ENCODE measurements around the gene GYPE.
"Not testable (repeated sequence)": the region's sequence is repeated elsewhere in the genome, so short reads cannot be mapped to it uniquely, and the experiment has no call there.

The GYPE gene

DNA sequence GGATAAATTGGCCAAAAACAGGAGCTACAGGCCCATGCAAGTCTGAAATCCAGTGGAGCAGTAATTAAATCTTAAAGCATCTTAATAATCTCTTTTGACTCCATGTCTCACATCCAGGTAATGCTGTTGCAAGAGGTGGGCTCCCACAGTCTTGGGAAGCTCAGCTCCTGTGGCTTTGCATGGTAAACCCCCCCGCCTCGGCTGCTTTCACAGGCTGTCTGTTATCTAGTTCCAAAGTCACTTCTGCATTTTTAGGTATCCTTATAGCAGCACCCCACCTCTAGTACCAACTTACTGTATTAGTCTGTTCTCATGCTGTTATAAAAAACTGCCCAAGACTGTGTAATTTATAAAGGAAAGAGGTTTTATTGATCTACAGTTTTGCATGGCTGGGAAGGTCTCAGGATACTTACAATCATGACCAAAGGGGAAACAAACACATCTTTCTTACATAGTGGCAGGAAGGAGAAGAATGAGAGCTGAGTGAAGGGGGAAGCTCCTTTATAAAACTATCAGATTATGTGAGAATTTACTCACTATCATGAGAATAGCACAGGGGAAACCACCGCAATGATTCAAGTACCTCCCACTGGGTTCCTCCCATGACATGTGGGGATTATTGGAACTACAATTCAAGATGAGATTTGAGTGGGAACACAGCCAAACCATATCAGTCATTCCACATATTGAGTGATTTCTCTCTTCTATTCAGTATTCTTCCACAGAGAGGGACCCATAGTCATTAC lies 34.7 kb downstream of the GYPE start:
- in situ Hi-C loops (cut with MboI; ENCODE audit: low sequenced_read_pairs): not testable (repeated sequence)

DNA sequence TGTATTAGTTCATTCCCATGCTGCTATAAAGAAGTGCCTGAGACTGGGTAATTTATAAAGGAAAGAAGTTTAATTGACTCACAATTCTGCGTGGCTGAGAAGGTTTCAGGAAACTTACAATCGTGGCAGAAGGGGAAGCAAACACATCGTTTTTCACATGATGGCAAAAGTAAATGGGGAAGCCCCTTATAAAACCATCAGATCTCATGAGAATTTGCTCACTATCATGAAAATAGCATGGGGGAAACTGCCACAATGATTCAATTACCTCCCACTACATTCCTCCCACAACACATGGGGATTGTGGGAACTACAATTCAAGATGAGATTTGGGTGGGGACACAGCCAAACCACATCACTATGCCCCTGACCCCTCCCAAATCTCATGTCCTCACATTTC lies 35.4 kb downstream of the GYPE start:
- in situ Hi-C loops (cut with MboI; ENCODE audit: low sequenced_read_pairs): not testable (repeated sequence)

DNA sequence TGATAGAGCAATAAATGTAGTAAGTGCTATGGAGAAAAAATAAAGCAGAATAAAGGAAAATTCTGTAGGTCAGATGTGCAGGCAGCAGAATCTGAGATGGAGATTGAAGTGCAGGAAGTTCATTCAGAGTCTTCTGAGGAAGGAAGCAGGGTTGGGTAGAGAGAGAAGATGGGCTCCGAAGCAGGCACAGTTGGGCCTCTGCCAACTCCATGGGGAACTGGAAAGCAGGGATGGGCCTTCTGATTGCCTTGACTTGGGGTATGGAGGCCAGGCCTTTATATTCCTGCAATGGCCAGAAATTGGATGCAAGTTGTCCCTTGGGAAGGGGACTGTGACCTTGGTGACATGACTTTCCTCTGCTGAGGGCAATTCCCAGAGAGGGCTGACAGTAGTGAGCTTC lies 42.6 kb downstream of the GYPE start:
- in situ Hi-C loops (cut with MboI; ENCODE audit: low sequenced_read_pairs): not testable (repeated sequence)

DNA sequence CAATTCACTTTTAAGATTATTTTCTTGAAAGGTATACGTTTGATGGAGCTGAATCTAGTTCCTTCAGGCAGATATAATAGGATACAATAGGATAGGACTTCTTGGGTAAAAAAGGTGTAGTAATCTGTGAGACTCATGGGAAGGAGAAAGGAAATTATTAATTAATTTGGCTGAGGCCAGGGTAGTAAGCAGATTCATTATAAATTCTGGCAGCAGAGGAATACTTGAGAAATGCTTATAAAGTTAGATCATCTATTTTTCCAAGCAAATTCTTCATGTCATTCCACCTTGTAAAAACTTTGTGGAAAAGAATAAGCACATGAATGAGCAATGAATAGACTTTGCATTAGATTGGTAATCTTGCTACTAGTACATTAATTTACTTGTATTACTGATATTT lies 46.9 kb downstream of the GYPE start:
- in situ Hi-C loops (cut with MboI; ENCODE audit: low sequenced_read_pairs): no loop called here

DNA sequence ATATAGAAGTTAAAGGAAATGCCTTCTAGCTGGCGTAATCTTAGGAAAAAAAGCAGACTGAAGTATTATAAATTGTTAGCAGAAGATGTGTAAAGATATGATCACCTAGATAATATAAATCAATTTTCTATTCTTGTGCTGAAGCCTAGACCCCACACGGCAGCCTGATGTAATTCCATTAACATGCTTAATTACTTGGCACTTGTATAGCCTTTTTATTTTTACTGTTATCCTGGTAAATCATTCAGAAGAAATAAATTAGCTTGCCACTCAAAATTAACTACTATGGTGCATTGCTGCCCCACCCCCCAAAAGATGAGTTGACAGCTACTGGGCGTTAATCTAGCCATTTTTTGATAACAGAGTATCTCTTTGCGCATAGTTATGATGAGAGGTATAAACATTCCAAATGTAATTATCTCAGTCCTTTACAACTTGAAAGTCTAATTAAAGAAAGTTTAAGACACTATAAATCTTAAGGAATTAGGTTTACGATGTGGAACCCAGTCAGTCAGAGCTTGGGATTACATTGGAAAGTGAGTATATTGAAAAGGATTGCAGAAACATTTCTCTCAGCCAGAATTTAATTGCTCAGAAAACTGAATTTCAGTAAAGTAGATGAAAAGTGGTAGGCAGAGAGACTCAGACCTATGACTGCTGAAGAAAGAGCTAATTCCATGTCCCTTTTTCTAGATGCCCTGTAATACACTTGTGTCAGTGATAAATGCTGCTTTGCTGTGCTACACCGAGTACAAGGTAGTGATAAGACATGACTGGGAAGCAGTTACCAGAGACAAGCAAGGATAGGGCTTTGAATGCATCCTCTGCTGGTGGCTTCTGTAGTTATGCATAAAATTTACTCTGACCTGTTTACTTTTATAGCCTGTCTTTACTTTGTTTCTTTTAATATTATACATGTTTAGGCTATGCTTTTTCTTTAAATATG lies 47.7 kb downstream of the GYPE start:
- in situ Hi-C loops (cut with MboI; ENCODE audit: low sequenced_read_pairs): not testable (repeated sequence)

DNA sequence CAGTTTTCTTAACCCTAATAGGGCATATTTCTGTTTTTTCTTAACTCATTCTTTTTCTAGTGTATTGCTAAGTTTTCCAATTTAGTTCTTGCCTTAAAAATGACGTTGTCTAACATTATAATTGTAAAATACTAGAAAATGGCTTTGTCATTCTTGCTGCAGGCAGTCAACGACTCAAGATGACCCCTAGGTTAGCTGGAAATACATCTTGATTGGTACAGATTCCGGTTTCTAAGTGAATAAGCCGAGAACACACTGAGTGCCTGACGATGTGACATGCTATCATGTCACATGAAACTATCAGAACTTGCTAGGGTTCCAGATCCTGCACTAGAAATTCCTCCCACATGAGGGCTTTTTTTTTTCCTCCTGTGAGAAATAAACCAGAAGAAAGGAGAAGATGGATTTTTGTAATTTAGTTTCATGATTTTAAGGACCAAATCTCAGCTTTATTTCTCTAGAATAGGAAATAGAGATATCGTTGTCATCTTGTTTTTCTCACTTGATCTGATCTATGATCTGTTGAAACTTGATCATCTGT lies 49.3 kb downstream of the GYPE start:
- in situ Hi-C loops (cut with MboI; ENCODE audit: low sequenced_read_pairs): not testable (repeated sequence)

DNA sequence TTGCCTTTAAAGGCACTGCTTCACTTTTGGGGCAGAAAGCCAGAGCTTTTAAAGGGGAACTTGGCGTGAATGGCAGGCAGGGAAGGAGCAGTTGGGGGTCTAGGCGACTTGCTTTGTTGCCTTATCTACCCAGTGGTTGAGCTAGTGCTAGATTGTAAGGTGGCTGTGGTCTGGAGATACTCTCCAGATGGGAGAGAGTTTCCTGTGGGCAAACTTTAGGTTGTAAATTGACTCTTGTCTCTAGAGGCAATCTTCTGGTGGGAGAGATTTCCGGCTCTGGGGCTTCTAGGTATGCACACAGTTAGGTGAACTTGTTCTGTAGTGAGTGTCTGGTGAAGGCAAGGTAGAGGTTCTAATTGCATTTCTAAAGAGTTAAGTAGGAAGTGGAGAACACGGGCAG lies 50.7 kb downstream of the GYPE start:
- in situ Hi-C loops (cut with MboI; ENCODE audit: low sequenced_read_pairs): not testable (repeated sequence)

DNA sequence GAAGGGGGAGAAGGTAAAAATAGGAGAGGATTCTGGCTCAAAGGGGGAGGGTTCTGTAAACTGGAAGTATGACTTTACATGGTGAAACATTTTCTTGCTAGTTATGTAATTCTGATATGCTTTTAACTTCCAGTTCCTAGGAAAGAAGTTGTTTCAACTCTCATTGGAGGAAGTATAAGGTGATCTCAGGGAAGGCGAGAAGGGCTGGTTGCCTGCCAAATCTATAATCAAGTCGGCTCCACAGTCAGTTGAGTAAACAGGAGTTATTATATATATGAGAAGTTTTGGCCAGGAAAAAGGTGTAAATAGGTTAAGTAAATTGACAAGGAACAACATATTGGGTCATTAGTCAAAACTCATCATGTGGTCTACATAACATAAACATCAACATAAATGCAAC lies 56.1 kb downstream of the GYPE start:
- in situ Hi-C loops (cut with MboI; ENCODE audit: low sequenced_read_pairs): not testable (repeated sequence)

DNA sequence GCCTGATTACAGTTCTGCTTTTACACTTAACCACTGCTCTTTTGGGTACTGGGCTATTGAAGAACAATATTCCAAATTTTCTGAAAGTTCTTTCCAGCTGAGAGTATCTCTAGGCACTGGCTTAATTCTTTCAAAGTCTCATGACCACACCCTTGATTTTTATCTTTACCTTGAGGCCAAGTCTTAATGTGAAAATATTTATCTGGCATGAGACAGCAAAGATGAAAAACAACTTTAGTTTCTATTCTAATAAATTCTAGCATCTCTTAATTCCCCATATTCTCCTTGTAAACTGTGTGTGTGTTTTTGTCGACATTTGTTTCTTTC lies 61.9 kb downstream of the GYPE start:
- in situ Hi-C loops (cut with MboI; ENCODE audit: low sequenced_read_pairs): not testable (repeated sequence)

DNA sequence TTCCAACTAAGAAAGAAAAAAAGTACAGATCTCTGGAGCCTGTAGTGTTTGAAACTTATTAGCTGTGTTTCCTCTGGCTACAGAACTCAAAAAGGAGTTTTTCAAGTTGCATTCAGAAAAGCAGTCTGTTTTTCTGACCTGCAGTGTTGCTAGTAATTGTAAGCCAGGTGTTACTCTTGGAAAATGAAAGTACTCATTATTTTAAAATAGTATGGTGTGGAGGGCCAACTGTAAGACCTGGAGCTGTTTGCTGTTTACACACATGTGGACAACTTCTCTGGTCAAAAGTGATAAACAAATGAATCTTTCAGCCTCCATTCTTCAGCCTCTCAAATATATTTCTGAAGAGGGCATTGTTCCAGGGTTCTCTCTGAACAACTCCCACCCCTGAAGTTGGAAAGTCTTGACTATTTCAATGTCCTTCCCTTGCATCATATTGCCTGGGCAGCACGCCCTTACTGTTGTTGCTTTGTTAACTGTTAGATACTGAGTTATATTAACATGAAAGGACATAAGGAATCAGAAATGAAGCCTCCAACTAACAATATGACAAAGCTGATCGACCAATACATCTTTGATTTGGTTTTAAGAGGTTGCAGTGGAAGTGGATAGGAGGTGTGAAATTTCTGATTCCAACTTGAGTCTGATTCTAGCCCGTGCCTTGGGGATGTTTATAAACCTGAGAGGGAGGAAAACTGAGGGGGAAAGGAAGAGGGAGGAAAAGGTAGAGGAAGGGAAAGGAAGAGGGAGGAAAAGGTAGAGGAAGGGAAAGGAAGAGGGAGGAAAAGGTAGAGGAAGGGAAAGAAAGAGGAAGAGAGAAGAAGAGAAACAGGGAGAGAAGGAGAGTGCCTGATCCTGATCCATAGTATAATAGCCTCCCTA lies 62.5 kb downstream of the GYPE start:
- in situ Hi-C loops (cut with MboI; ENCODE audit: low sequenced_read_pairs): not testable (repeated sequence)

DNA sequence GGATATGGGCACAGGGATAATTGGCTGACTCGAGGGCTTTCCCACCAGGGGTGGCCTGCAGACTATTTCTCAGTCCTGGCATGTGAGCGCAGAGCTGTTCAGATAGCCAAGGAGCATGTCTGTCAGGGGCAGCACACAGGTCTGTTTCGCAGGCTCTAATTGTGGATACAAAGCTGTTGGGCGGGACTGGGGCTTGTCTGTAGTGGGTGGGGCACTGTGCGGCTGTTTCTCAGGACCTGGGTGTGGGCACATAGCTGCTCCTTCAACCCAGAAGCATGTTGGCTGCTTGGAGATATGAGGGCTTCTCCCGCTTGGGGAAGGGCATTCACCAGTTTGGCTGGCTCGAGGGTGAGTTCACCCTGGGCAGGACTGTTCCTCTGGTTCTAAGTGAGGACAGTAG lies 65.9 kb downstream of the GYPE start:
- in situ Hi-C loops (cut with MboI; ENCODE audit: low sequenced_read_pairs): not testable (repeated sequence)

DNA sequence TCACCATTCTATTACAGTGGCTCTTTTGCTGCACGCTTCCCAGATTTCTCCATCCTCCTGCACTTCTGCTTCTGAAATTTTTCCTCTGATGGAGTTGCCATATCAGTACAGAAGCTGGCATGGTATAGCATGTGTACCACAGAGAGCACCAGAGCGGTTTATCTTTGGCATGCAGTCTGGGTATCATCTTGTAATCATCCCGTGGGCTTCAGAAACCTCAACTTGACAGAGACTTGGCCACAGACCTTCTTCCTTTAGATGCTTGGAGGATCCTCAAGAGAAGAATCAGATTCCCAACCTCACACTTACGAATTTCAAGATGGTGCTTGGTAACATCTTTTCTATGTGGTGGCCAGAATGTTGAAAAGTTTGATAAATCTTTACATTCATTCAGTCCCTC lies 71.2 kb downstream of the GYPE start:
- in situ Hi-C loops (cut with MboI; ENCODE audit: low sequenced_read_pairs): not testable (repeated sequence)

DNA sequence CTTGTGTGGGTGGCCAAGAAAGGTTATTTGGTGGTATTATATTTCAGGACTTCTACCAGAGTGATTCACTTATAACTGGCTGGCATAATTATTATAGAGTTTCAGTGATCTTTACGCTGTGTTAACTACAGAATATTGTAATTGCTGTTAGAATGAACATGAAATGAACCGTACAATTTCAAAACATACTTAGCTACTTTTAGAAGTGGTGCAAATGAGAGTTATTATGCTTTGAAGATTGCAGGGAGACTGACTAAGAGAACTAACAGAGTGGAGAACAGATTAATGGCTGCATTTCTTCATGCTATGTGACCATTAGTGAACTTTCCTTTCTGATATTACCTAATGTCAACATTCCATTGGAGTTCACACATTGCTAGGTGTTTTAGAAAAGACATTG lies 71.7 kb downstream of the GYPE start:
- in situ Hi-C loops (cut with MboI; ENCODE audit: low sequenced_read_pairs): not testable (repeated sequence)

DNA sequence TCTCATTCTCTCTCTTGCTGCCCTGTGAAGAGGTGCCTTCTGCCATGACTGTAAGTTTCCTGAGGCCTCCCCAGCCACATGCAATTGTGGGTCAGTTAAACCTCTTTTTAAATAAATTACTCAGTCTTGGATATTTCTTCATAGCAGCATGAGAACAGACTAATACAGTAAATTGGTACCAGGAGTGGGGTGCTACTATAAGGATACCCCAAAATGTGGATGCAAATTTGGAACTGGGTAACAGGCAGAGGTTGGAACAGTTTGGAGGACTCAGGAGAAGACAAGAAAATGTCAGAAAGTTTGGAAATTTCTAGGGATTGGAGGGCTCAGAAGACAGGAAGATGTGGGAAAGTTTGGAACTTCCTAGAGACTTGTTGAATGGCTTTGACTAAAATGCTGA lies 74.8 kb downstream of the GYPE start:
- in situ Hi-C loops (cut with MboI; ENCODE audit: low sequenced_read_pairs): not testable (repeated sequence)

DNA sequence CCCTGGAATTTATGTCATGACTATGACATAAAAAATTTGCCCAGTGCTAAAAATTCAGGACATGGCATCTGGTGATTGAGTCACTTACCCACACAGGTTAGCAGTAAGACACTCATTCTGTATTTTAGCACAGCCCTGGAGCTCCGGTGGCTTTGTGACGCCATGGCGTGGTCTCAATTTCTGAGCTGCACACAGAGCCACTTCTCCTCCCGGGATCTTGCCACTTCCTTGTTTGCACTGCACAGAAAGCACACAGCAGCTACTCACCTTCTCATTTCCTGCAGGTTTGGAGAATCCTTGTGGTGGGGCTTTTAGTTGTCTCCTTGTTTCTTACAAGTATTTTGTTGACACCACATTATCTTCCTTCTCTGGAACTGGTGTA lies 76.1 kb downstream of the GYPE start:
- in situ Hi-C loops (cut with MboI; ENCODE audit: low sequenced_read_pairs): not testable (repeated sequence)
